Lower lobe of right lung (tissue), 2 donors: ENCODE data around the gene COL4A6. TPM values are rescaled to one million over a fixed set of nuclear protein-coding genes. Genes with fewer than 3 reads are reported as not detected.

Source experiments
- ATAC-seq, 2 donors: fragments of 200-7000 bp; cut with Tn5 transposase; one replicate each; pipeline ENCODE4 v1.9.1; 2020 to 2022; ENCODE audit warnings: mild to moderate bottlenecking in 2 of 2, moderate library complexity in 2 of 2
- DNase-seq: peaks from one replicate; pipeline ENCODE4 v3.0.0-alpha.2; 2020
- H3K27ac ChIP-seq: fragments of 200-600 bp; one replicate; pipeline ENCODE4 v1.8.0; 2022
- H3K27me3 ChIP-seq: fragments of 200-600 bp; one replicate; pipeline ENCODE4 v1.8.0; 2022; ENCODE audit warnings: low read depth
- H3K36me3 ChIP-seq: fragments of 200-600 bp; one replicate; pipeline ENCODE4 v1.8.0; 2022; ENCODE audit warnings: mild to moderate bottlenecking
- H3K4me1 ChIP-seq: fragments of 200-600 bp; one replicate; pipeline ENCODE4 v1.8.0; 2022
- H3K4me3 ChIP-seq: fragments of 200-600 bp; one replicate; pipeline ENCODE4 v1.8.0; 2022; ENCODE audit warnings: mild to moderate bottlenecking
- H3K9me3 ChIP-seq: fragments of 200-600 bp; one replicate; pipeline ENCODE4 v1.8.0; 2022
- CTCF ChIP-seq: fragments of 200-600 bp; IDR thresholded peaks from one replicate; pipeline ENCODE4 v1.8.0; 2022; ENCODE audit warnings: antibody characterized with exemption, mild to moderate bottlenecking
- intact Hi-C: fragments of 100-400 bp; cut with DNase I; formaldehyde crosslinking; loops from one replicate; pipeline ENCODE4 v1.11.0; 2022
- total RNA-seq: library from RNA; stranded (reverse); fragmentation: NEBNext Ultra II Directional; extraction: Animal tissue kit (Norgen Biotek cat#: 25700); gene quantifications from one replicate; pipeline ENCODE4 v1.2.1, GENCODE V29; 2021
- donor health status: DM: no; HTN: yes; CAD: no; lungs with severe emphysema.

The COL4A6 gene
- total RNA-seq, 1 donor from 2014 or later: 1.8 TPM

GRCh38 chrX:108292053-108292452 is 146.2 kb downstream of the COL4A6 start:
- Histone ChIP-seq H3K4me3 (no peak overlapping the region), H3K27ac (no peak overlapping the region), H3K4me1 (no peaks in the 10 kb centered on the region), H3K27me3 (no peaks in the 10 kb centered on the region), H3K36me3 (no peaks in the 10 kb centered on the region), H3K9me3 (no peaks in the 10 kb centered on the region)
- intact Hi-C loops: no loop called here
- ATAC-seq: no peak
- no peak for TF ChIP-seq CTCF
- DNase-seq: no peak

- no peaks in the 10 kb centered on the region for H3K4me1 ChIP-seq
- H3K27me3 ChIP-seq: no peaks in the 10 kb centered on the region
- no peak overlapping the region for H3K4me3 ChIP-seq
- H3K27ac ChIP-seq: no peak overlapping the region
- H3K36me3 ChIP-seq: no peaks in the 10 kb centered on the region
- no peak for TF ChIP-seq CTCF
- intact Hi-C loops: no loop called here
- H3K9me3 ChIP-seq: no peaks in the 10 kb centered on the region
- DNase-seq: no peak
- no peak for ATAC-seq
These were observed 152.3 kb downstream of the COL4A6 start for GRCh38 chrX:108285918-108286317.

GRCh38 chrX:108285356-108285755 is 152.9 kb downstream of the COL4A6 start:
- Histone ChIP-seq H3K27me3 (no peaks in the 10 kb centered on the region), H3K4me3 (no peak overlapping the region), H3K36me3 (no peaks in the 10 kb centered on the region), H3K27ac (no peak overlapping the region), H3K9me3 (no peaks in the 10 kb centered on the region), H3K4me1 (no peaks in the 10 kb centered on the region)
- DNase-seq (no peak), ATAC-seq (no peak)
- TF ChIP-seq CTCF: no peak
- intact Hi-C loops: no loop called here

DNA sequence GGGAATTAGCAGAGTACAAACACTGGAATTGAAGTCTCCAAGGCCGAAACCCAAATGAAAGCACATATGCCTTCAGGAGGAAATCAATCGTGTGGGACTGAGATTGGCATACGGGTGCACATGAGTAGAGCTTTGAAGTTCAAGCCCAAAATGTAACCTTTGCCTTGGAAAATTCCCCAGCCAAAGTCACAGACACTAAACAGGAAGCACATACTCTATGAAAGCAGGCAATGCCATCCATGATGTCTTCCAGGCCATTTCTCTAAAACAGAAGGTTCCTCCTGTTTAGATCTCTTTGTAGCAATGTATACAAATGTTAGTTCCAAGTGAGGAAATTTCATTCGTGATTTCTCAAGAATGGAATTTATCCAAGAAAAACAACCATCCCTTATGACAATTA is 162.5 kb downstream of the COL4A6 start:
- intact Hi-C loops: no loop called here
- Histone ChIP-seq H3K27ac (no peak overlapping the region), H3K27me3 (no peaks in the 10 kb centered on the region), H3K4me1 (no peaks in the 10 kb centered on the region), H3K36me3 (no peaks in the 10 kb centered on the region), H3K9me3 (no peaks in the 10 kb centered on the region), H3K4me3 (no peak overlapping the region)
- ATAC-seq (no peak), DNase-seq (no peak)
- TF ChIP-seq CTCF: no peak

- no peak for TF ChIP-seq CTCF
- no peaks in the 10 kb centered on the region for H3K4me1 ChIP-seq
- H3K9me3 ChIP-seq: no peaks in the 10 kb centered on the region
- no peaks in the 10 kb centered on the region for H3K27me3 ChIP-seq
- DNase-seq: no peak
- intact Hi-C loops: no loop called here
- H3K4me3 ChIP-seq: no peak overlapping the region
- ATAC-seq: no peak
- H3K36me3 ChIP-seq: no peaks in the 10 kb centered on the region
- no peak overlapping the region for H3K27ac ChIP-seq
These were observed 166.8 kb downstream of the COL4A6 start for GRCh38 chrX:108271397-108271787.
